Esophagus (tissue), 2 donors: ENCODE data around the gene LYPD6. TPM values are rescaled to one million over a fixed set of nuclear protein-coding genes. Genes with fewer than 3 reads are reported as not detected.
"Not testable (repeated sequence)": the region's sequence is repeated elsewhere in the genome, so short reads cannot be mapped to it uniquely, and the experiment has no call there.

Experiments used
- H3K27ac ChIP-seq, 2 donors: one replicate each; pipeline ENCODE4 v1.5.1; 2013; ENCODE audit warnings: low read depth in 2 of 2, mild to moderate bottlenecking in 2 of 2, inconsistent platforms in 1 of 2, low read length in 1 of 2, moderate library complexity in 1 of 2
- H3K27me3 ChIP-seq, 2 donors: one replicate each; pipeline ENCODE4 v1.6.1; 2013; ENCODE audit warnings: low read length in 2 of 2, control low read depth in 1 of 2, mild to moderate bottlenecking in 1 of 2; ENCODE audit not compliant: insufficient read depth in 2 of 2, control insufficient read depth in 1 of 2
- H3K36me3 ChIP-seq, 2 donors: one replicate each; pipeline ENCODE4 v1.6.1; 2013; ENCODE audit warnings: low read length in 1 of 2; ENCODE audit not compliant: control insufficient read depth in 2 of 2, insufficient read depth in 2 of 2
- H3K4me1 ChIP-seq, 2 donors: one replicate each; pipeline ENCODE4 v1.6.1; 2013; ENCODE audit warnings: low read length in 1 of 2; ENCODE audit not compliant: control insufficient read depth in 2 of 2, insufficient read depth in 2 of 2
- H3K4me3 ChIP-seq, 2 donors: one replicate each; pipeline ENCODE4 v1.5.1; 2013; ENCODE audit warnings: low read length in 2 of 2, mild to moderate bottlenecking in 2 of 2, low read depth in 1 of 2, moderate library complexity in 1 of 2
- H3K9me3 ChIP-seq, 2 donors: one replicate each; pipeline ENCODE4 v1.6.1; 2013; ENCODE audit warnings: mild to moderate bottlenecking in 2 of 2, low read depth in 1 of 2, low read length in 1 of 2, moderate library complexity in 1 of 2; ENCODE audit not compliant: control insufficient read depth in 2 of 2, insufficient read depth in 1 of 2
- WGBS, 2 donors: extraction: QIAGEN DNeasy Blood & Tissue Kit; methylation state at CpG; one replicate each; pipeline ENCODE4 v1.1.7; 2013; 5-methylcytosine and 5-hydroxymethylcytosine counted together
- polyA plus RNA-seq, 2 donors: library from polyadenylated mRNA; stranded (reverse); fragments of 200-250 nt; gene quantifications; one replicate each; pipeline ENCODE4 v1.2.3, GENCODE V29; 2013
- donor health status: healthy with polysubstance abuse.
- donor health status: Bipolar disorder and iron deficiency.

The LYPD6 gene
- polyA plus RNA-seq, 2 donors: 0.41 to 0.51 TPM

DNA sequence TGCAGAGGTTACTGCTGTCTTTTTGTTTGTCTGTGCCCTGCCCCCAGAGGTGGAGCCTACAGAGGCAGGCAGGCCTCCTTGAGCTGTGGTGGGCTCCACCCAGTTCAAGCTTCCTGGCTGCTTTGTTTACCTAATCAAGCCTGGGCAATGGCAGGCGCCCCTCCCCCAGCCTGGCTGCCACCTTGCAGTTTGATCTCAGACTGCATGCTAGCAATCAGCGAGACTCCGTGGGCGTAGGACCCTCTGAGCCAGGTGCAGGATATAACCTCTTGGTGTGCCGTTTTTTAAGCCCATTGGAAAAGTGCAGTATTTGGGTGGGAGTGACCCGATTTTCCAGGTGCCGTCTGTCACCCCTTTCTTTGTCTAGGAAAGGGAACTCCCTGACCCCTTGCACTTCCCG, 176.4 kb downstream of the LYPD6 start:
- not testable (repeated sequence) for H3K9me3 ChIP-seq, H3K36me3 ChIP-seq, H3K4me3 ChIP-seq, H3K27me3 ChIP-seq, H3K27ac ChIP-seq, H3K4me1 ChIP-seq
- 60 to 69% methylated on average over 8 of the region's 8 CpGs for WGBS, 2 donors

DNA sequence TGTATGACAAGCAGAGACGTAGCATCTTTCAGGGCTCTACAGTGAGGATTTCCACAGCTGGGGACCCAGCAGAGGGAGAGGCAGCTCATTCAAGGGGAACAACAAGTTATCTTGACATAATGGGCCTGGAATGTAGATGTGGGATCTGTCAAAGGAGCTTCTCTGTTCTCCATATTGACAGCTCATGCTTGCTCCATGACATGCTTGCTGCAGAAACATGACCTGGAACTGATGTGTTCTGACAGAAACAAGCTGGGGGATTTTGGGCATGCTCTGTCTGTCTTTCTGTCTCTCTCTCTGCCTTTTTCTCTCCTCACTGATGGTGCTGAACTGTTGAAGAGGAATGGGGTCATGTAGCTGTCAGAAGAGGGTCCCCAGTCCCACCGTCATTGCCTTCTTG, 177.6 kb downstream of the LYPD6 start:
- H3K36me3 ChIP-seq: no peaks in the 10 kb centered on the region
- WGBS, 2 donors: 84 to 92% methylated on average over 2 of the region's 2 CpGs
- no peaks in the 10 kb centered on the region for H3K9me3 ChIP-seq
- H3K4me1 ChIP-seq: no peaks in the 10 kb centered on the region
- no peak overlapping the region for H3K27ac ChIP-seq
- no peak overlapping the region for H3K4me3 ChIP-seq
- no peaks in the 10 kb centered on the region for H3K27me3 ChIP-seq

DNA sequence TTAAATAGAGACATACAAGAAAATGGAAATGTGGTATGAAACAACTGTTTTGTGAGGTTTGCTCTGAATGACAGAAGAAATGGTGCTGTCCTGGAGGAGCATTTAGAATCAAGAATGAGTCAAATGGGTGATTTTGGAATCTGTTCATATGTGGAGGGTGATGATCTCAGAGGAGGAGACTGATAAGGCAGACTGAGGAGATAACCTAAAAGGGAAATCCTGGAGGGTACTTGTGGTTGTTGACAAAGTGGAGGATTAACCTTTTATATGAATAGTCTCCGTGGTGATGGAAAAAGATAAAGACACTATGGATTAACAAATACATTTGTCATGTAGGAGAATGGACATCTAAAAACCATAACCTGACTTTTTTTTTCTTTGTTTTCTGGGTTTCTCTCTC, 183.1 kb downstream of the LYPD6 start:
- H3K36me3 ChIP-seq: no peaks in the 10 kb centered on the region

More for the DNA sequence above, 183.1 kb downstream of the LYPD6 start:
- no peaks in the 10 kb centered on the region for H3K4me1 ChIP-seq
- no peaks in the 10 kb centered on the region for H3K27me3 ChIP-seq
- H3K27ac ChIP-seq: no peak overlapping the region
- H3K4me3 ChIP-seq: no peak overlapping the region
- 40 to 48% methylated on average over 1 of the region's 1 CpG for WGBS, 2 donors
- no peaks in the 10 kb centered on the region for H3K9me3 ChIP-seq
